Measurements from ENCODE around the gene EFCAB10.

DNA sequence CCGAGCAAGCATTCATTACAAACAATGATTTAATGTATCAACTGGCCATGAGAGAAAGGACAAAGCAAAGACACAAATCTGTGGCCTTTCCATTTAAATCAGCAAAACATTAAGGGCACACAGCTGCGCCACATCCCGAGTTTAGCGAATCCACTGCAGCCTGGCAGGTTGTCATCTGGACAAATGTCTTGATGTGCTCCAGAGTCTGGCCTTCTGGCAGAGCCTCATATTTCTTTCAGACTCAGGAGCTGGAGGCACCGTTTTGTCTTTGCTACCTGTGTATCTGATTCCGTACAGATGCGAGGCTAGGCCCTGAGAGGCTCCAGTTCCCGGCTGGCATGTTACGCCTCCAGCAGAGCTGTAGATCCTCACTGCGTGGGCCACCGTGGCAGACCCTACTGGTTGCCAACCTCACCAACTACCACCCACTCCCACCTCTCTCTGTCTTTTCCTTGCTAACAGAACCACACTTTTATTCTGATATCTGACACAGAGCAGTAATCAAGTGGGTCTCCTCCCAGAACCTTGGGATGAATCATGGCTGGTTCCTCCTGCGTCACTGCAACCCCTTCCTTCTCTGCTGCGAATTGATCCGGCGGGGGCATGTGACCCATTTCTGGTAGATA lies 40.9 kb upstream of the EFCAB10 start:
- no peak for TF ChIP-seq EZH2 (IDR thresholded peaks at IDR 0.05; ENCODE audit: low read depth)
- TF ChIP-seq, protein P1, sequence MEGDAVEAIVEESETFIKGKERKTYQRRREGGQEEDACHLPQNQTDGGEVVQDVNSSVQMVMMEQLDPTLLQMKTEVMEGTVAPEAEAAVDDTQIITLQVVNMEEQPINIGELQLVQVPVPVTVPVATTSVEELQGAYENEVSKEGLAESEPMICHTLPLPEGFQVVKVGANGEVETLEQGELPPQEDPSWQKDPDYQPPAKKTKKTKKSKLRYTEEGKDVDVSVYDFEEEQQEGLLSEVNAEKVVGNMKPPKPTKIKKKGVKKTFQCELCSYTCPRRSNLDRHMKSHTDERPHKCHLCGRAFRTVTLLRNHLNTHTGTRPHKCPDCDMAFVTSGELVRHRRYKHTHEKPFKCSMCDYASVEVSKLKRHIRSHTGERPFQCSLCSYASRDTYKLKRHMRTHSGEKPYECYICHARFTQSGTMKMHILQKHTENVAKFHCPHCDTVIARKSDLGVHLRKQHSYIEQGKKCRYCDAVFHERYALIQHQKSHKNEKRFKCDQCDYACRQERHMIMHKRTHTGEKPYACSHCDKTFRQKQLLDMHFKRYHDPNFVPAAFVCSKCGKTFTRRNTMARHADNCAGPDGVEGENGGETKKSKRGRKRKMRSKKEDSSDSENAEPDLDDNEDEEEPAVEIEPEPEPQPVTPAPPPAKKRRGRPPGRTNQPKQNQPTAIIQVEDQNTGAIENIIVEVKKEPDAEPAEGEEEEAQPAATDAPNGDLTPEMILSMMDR (conservative IDR thresholded peaks at IDR 0.05) = no peak

All from PC-9 (cell line).